Measurements from ENCODE around the gene MISP.

Gene MISP

GRCh38 chr19:776549-776948 lies 25.6 kb downstream of the MISP start:
- DNase-seq: no peak

- DNase-seq: peak in 2 of 3 experiments; percentile 58 to 59
Observed at GRCh38 chr19:778910-779653, 28.2 kb downstream of the MISP start.

GRCh38 chr19:780935-781334 lies 30.0 kb downstream of the MISP start:
- no peak for DNase-seq

- no peak for DNase-seq
Observed at GRCh38 chr19:781800-782184, 30.9 kb downstream of the MISP start.

GRCh38 chr19:782185-782877 lies 31.4 kb downstream of the MISP start:
- no peak for DNase-seq

- no peak for DNase-seq
Observed at GRCh38 chr19:782878-783668, 32.2 kb downstream of the MISP start.

- DNase-seq: no peak
Observed at GRCh38 chr19:784541-784940, 33.6 kb downstream of the MISP start.

GRCh38 chr19:787536-787935 lies 36.6 kb downstream of the MISP start:
- no peak for DNase-seq

GRCh38 chr19:788686-788982 lies 37.7 kb downstream of the MISP start:
- no peak for DNase-seq

GRCh38 chr19:788983-789700 lies 38.2 kb downstream of the MISP start:
- no peak for DNase-seq

GRCh38 chr19:789701-790060 lies 38.8 kb downstream of the MISP start:
- no peak for DNase-seq

- DNase-seq: no peak
Observed at GRCh38 chr19:791007-791566, 40.2 kb downstream of the MISP start.

- no peak for DNase-seq
Observed at GRCh38 chr19:791567-792305, 40.8 kb downstream of the MISP start.

- no peak for DNase-seq
Observed at GRCh38 chr19:792306-792885, 41.5 kb downstream of the MISP start.

- no peak for DNase-seq
Observed at GRCh38 chr19:793806-794205, 42.9 kb downstream of the MISP start.

GRCh38 chr19:795073-795611 lies 44.2 kb downstream of the MISP start:
- DNase-seq: no peak

GRCh38 chr19:795691-796581 lies 45.0 kb downstream of the MISP start:
- no peak for DNase-seq

- DNase-seq: peak; percentile 100
Observed at GRCh38 chr19:796692-797527, 46.0 kb downstream of the MISP start, which contains the start of gene PTBP1. PTBP1 (plus strand) TSS chr19:797452; CDS start chr19:797498, 46 bp downstream.

All from NCI-H1417 (cell line).